Esophagus squamous epithelium (tissue), 5 donors: ENCODE data around the gene ELN. TPM values are rescaled to one million over a fixed set of nuclear protein-coding genes. Genes with fewer than 3 reads are reported as not detected.

Experiments
- DNase-seq: peaks from one replicate; lab custom pipeline; 2025; lab: John Stamatoyannopoulos, UW
- H3K27ac ChIP-seq, 4 donors: fragments of 200-600 bp; sonication (generic); one replicate each; pipeline ENCODE4 v1.5.1; 2016 to 2019; ENCODE audit warnings: mild to moderate bottlenecking in 1 of 4
- H3K27me3 ChIP-seq, 4 donors: fragments of 200-600 bp; sonication (generic); 1 replicate in 3 of 4; 2 replicates in 1 of 4; pipeline versions ENCODE4 v1.5.1 to v1.6.0; 2017 to 2021; ENCODE audit warnings: antibody characterized with exemption in 1 of 4
- H3K36me3 ChIP-seq, 3 donors: fragments of 200-600 bp; sonication (generic); one replicate each; pipeline ENCODE4 v1.5.1; 2016 to 2019
- H3K4me1 ChIP-seq, 3 donors: fragments of 200-600 bp; sonication (generic); one replicate each; pipeline ENCODE4 v1.5.1; 2017 to 2019
- H3K4me3 ChIP-seq, 4 donors: fragments of 200-600 bp; sonication (generic); 1 replicate in 3 of 4; 2 replicates in 1 of 4; pipeline ENCODE4 v1.5.1; 2016 to 2019; ENCODE audit warnings: mild to moderate bottlenecking in 2 of 4, moderate library complexity in 1 of 4
- H3K9me3 ChIP-seq, 3 donors: fragments of 200-600 bp; sonication (generic); one replicate each; pipeline ENCODE4 v1.5.1; 2016 to 2019
- POLR2A ChIP-seq, 4 donors: fragments of 450-650 bp; IDR thresholded peaks; one replicate each; pipeline ENCODE4 v1.6.1; 2017; ENCODE audit warnings: antibody characterized with exemption in 4 of 4, mild to moderate bottlenecking in 4 of 4, moderate library complexity in 3 of 4
- WGBS, 2 donors: methylation state at CpG; one replicate each; pipeline ENCODE4 v1.1.5; 2018; 5-methylcytosine and 5-hydroxymethylcytosine counted together
- intact Hi-C: fragments of 100-400 bp; cut with DNase I; formaldehyde crosslinking; loops from one replicate; pipeline ENCODE4 v1.15.0; 2022
- total RNA-seq, 4 donors: library from RNA; depleted of rRNA; stranded (reverse); fragments of >200 nt; gene quantifications; one replicate each; pipeline ENCODE4 v1.1.0, GENCODE V29; 2016
- TF ChIP-seq, protein P1 (sequence below), 6 experiments: fragments of 450-650 bp in 4 of 6; fragments of 200-600 bp in 2 of 6; sonication (generic) in 2 of 6; IDR thresholded peaks; one replicate each; pipeline ENCODE4 v1.5.1; 2016 to 2019; ENCODE audit warnings: antibody characterized with exemption in 6 of 6, mild to moderate bottlenecking in 4 of 6, moderate library complexity in 4 of 6
- donor health status: DM: yes; HTN: yes; CAD: no.

The ELN gene
- total RNA-seq, 4 donors from 2014 or later: 8.9 to 182 (median 20.3) TPM

DNA sequence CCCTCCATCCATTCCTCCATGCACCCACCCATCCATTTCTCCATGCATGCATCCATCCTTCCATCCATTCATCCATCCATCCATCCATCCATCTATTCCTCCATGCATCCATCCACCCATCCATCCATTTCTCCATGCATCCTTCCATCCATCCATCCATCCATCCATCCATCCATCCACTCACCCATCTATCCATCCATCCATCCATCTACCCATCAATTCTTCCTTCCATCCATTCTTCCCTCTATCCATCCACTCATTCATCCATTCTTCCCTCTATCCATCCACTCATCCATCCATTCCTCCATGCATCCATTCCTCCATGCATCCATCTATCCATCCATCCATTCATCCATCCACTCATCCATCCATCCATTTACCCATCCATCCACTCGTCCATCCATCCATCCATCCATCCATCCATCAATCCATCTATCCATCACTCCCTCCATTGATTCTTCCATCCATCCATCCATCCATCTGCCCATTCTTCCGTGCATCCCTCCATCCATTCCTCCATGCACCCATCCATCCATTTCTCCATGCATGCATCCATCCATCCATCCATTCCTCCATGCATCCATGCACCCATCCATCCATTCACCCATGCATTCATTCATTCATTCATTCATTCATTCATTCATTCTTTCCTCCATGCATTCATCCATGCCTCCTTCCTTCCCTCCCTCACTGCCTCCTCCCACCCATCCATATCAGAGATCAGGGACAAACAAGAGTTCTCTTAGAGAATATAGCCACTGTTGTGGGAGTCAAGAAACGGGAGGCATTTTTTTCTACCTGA, 22.2 kb downstream of the ELN start:
- no peak for TF ChIP-seq POLR2A (IDR thresholded peaks at IDR 0.05)
- no peaks in the 10 kb centered on the region for H3K9me3 ChIP-seq
- 86 to 88% methylated on average over 3 of the region's 3 CpGs for WGBS, 2 donors

DNA sequence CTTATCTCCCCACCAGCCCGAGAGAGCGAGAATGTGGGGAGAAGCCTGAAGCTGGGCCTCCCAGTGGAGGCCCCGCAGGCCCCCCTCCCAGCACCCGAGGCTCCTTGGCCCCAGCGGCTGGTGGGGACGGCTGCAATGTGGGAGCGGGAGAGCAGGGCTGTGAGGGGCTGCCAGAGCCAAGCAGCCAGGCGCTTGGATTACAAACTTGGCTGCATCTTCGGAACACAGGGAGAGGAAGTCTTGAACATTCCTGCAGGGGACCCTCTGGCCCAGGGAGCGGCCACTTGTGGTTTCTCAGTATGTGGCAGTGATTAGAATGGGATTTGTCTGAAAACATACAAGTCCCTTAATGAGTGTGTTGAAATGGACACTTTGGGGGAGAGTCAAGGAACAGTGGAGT, 23.2 kb downstream of the ELN start:
- peaks cover 0 to 10% (median 0%) of the 10 kb centered on the region in 3 donors for H3K4me1 ChIP-seq
- no peak overlapping the region for H3K4me3 ChIP-seq
- WGBS, 2 donors: 70% methylated on average over 2 of the region's 10 CpGs; no CpG with 5 or more reads in 1 of the 2 donors
- DNase-seq: no peak
- H3K9me3 ChIP-seq: no peaks in the 10 kb centered on the region
- intact Hi-C loops: no loop called here
- H3K27ac ChIP-seq: peak overlapping the region in 2 of 4 donors; percentile 7 to 20
- peaks cover 0 to 84% (median 0%) of the 10 kb centered on the region in 3 donors for H3K36me3 ChIP-seq
- H3K27me3 ChIP-seq: no peaks in the 10 kb centered on the region
- no peak for TF ChIP-seq POLR2A (IDR thresholded peaks at IDR 0.05)
- TF ChIP-seq, protein P1, sequence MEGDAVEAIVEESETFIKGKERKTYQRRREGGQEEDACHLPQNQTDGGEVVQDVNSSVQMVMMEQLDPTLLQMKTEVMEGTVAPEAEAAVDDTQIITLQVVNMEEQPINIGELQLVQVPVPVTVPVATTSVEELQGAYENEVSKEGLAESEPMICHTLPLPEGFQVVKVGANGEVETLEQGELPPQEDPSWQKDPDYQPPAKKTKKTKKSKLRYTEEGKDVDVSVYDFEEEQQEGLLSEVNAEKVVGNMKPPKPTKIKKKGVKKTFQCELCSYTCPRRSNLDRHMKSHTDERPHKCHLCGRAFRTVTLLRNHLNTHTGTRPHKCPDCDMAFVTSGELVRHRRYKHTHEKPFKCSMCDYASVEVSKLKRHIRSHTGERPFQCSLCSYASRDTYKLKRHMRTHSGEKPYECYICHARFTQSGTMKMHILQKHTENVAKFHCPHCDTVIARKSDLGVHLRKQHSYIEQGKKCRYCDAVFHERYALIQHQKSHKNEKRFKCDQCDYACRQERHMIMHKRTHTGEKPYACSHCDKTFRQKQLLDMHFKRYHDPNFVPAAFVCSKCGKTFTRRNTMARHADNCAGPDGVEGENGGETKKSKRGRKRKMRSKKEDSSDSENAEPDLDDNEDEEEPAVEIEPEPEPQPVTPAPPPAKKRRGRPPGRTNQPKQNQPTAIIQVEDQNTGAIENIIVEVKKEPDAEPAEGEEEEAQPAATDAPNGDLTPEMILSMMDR (IDR thresholded peaks at IDR 0.05): no peak

More for the DNA sequence above, 22.2 kb downstream of the ELN start:
- no peak for DNase-seq
- Histone ChIP-seq H3K4me1 (peaks cover 0 to 16% (median 0%) of the 10 kb centered on the region in 3 donors), H3K27ac (no peak overlapping the region), H3K4me3 (no peak overlapping the region), H3K36me3 (peaks cover 0 to 93% (median 0%) of the 10 kb centered on the region in 3 donors), H3K27me3 (no peaks in the 10 kb centered on the region)
- intact Hi-C loops: no loop called here

DNA sequence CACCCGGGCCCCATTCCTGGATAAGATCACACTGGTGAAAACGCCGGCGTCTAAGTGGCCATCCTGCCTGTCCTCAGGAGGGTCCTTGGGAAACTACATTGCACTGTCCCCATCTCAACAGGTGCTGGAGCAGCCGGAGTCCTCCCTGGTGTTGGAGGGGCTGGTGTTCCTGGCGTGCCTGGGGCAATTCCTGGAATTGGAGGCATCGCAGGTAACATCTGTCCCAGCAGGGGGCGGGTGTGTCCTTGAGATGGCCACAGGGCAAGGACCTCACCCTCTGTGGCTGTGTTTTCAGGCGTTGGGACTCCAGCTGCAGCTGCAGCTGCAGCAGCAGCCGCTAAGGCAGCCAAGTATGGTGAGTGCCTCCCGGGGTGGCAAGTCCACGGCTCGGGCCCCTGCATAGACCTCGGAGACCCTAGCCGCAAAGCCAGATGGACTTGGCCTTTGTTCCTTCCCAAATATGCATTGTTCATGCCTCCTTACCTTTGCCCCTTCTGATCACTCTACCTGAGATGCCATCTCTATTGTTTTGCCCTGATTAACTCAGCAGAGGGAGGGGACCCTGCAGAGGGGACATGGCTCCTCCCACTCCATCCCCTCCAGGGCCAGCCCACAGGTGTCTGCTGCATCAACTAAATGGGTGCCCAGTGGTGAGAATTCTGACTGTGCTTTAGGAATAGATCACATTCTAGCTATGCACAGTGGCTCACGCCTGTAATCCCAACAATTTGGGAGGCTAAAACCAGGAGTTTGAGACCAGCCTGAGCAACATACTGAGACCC, 23.8 kb downstream of the ELN start:
- Histone ChIP-seq H3K36me3 (peaks cover 0 to 84% (median 0%) of the 10 kb centered on the region in 3 donors), H3K4me3 (no peak overlapping the region), H3K27ac (peak overlapping the region in 2 of 4 donors; percentile 7 to 20), H3K27me3 (no peaks in the 10 kb centered on the region), H3K9me3 (no peaks in the 10 kb centered on the region), H3K4me1 (peaks cover 0 to 10% (median 0%) of the 10 kb centered on the region in 3 donors)
- 62 to 67% methylated on average over 10 of the region's 16 CpGs for WGBS, 2 donors
- no peak for TF ChIP-seq POLR2A (IDR thresholded peaks at IDR 0.05)
- TF ChIP-seq, protein P1 (IDR thresholded peaks at IDR 0.05): peak in 2 of 6 experiments; percentile 12 to 45
- DNase-seq: no peak
- intact Hi-C loops: no loop called here

DNA sequence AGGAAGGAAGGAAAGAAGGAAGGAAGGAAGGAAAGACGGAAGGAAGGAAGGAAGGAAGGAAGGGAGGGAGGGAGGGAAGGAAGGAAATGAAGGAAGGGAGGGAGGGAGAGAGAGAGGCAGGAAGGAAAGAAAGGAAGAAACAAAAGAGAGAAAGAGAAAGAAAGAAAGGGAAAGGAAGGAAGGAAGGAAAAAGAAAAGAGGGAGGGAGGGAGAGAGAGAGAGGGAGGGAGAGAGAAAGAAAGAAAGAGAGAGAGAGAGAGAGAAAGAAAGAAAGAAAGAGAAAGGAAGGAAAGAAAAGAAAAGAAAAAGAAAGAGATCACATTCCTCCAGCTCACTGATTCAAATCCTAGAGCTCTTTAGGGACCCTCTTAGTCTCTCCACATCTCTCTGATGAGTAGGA, 24.7 kb downstream of the ELN start:
- WGBS, 2 donors: 67 to 71% methylated on average over 1 of the region's 1 CpG
- H3K4me3 ChIP-seq: no peak overlapping the region
- H3K27ac ChIP-seq: no peak overlapping the region
- peaks cover 0 to 84% (median 0%) of the 10 kb centered on the region in 3 donors for H3K36me3 ChIP-seq
- DNase-seq: no peak
- intact Hi-C loops: no loop called here
- H3K9me3 ChIP-seq: no peaks in the 10 kb centered on the region
- no peaks in the 10 kb centered on the region for H3K27me3 ChIP-seq
- no peak for TF ChIP-seq POLR2A (IDR thresholded peaks at IDR 0.05)
- TF ChIP-seq, protein P1 (IDR thresholded peaks at IDR 0.05): no peak
- peaks cover 0 to 19% (median 0%) of the 10 kb centered on the region in 3 donors for H3K4me1 ChIP-seq

DNA sequence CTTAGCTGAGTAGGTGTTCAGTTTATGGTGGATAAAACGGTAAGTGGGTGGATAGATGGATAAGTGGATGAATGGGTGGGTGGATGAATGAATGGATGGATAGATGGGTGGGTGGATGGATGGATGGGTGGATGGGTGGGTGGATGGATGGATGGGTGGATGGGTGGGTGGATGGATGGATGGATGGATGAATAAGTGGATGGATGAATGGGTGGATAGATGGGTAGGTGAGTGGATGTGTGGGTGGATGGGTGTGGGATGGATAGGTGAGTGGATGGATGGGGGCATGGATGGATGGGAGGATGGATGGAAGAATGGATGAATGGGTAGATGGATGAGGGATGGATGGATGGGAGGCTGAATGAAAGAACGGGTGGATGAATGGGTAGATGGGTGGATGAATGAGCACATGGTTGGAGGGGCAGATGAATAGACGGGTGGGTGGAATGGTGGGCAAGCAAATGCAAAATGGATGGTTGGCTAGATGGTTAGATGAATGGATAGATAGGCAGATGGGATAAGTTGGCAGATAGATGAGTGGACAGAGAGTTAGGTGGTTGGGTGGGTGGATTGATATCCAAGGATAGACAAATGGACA, 25.7 kb downstream of the ELN start:
- TF ChIP-seq, protein P1 (IDR thresholded peaks at IDR 0.05): no peak
- no peak for TF ChIP-seq POLR2A (IDR thresholded peaks at IDR 0.05)
- Histone ChIP-seq H3K4me3 (no peak overlapping the region), H3K36me3 (peaks cover 0 to 79% (median 0%) of the 10 kb centered on the region in 3 donors), H3K9me3 (no peaks in the 10 kb centered on the region), H3K4me1 (peaks cover 0 to 23% (median 0%) of the 10 kb centered on the region in 3 donors), H3K27ac (no peak overlapping the region), H3K27me3 (no peaks in the 10 kb centered on the region)
- DNase-seq: no peak
- WGBS, 2 donors: 88 to 94% methylated on average over 3 of the region's 3 CpGs
- intact Hi-C loops: no loop called here
